GM18868 (cell line): ENCODE results near the gene CCDC102B.

Source experiments
- ATAC-seq: cut with Tn5 transposase; IDR thresholded peaks from one replicate; pipeline ENCODE4 v1.9.1; 2021; ENCODE audit warnings: mild to moderate bottlenecking, moderate library complexity; ENCODE audit not compliant: unreplicated experiment

The CCDC102B gene

GRCh38 chr18:69064063-69064462, 266.2 kb downstream of the CCDC102B start:
- ATAC-seq, result no peak

- ATAC-seq, result no peak
Measured at GRCh38 chr18:69067048-69067447, 269.2 kb downstream of the CCDC102B start.

GRCh38 chr18:69071680-69072079, 273.8 kb downstream of the CCDC102B start:
- no peak for ATAC-seq

GRCh38 chr18:69081846-69082245, 284.0 kb downstream of the CCDC102B start:
- ATAC-seq, result no peak

GRCh38 chr18:69082499-69082898, 284.6 kb downstream of the CCDC102B start:
- ATAC-seq, result no peak

- ATAC-seq, result no peak
Measured at GRCh38 chr18:69085951-69086350, 288.1 kb downstream of the CCDC102B start.

GRCh38 chr18:69088973-69089372, 291.1 kb downstream of the CCDC102B start:
- no peak for ATAC-seq

- peak; percentile 66 for ATAC-seq
Measured at GRCh38 chr18:69097349-69097748, 299.5 kb downstream of the CCDC102B start.

GRCh38 chr18:69102959-69103358, 305.1 kb downstream of the CCDC102B start:
- ATAC-seq, result no peak
